Measurements from ENCODE around the gene UGT1A9.
"Not testable (repeated sequence)": the region's sequence is repeated elsewhere in the genome, so short reads cannot be mapped to it uniquely, and the experiment has no call there.

Gene UGT1A9

GRCh38 chr2:233680361-233681045 lies 8.8 kb downstream of the UGT1A9 start:
- DNase-seq (ENCODE audit: low spot score): no peak

GRCh38 chr2:233681521-233682099 lies 9.9 kb downstream of the UGT1A9 start, which contains the start of gene UGT1A7:
Gene UGT1A7 (plus strand): TSS chr2:233681901. CDS start chr2:233681938, 37 bp downstream.
- no peak for DNase-seq (ENCODE audit: low spot score)

GRCh38 chr2:233684640-233685039 lies 12.9 kb downstream of the UGT1A9 start:
- DNase-seq (ENCODE audit: low spot score): no peak

GRCh38 chr2:233686928-233687327 lies 15.2 kb downstream of the UGT1A9 start:
- no peak for DNase-seq (ENCODE audit: low spot score)

GRCh38 chr2:233688341-233688740 lies 16.6 kb downstream of the UGT1A9 start:
- DNase-seq (ENCODE audit: low spot score): no peak

- no peak for DNase-seq (ENCODE audit: low spot score)
These were observed 17.3 kb downstream of the UGT1A9 start for GRCh38 chr2:233689031-233689430.

- DNase-seq (ENCODE audit: low spot score): no peak
These were observed 17.8 kb downstream of the UGT1A9 start for GRCh38 chr2:233689501-233689900.

GRCh38 chr2:233690444-233690843 lies 18.7 kb downstream of the UGT1A9 start:
- no peak for DNase-seq (ENCODE audit: low spot score)

- no peak for DNase-seq (ENCODE audit: low spot score)
These were observed 20.0 kb downstream of the UGT1A9 start for GRCh38 chr2:233691443-233692433.

GRCh38 chr2:233692648-233693047 lies 20.9 kb downstream of the UGT1A9 start, which contains the start of gene UGT1A6:
Gene UGT1A6 (plus strand): TSS chr2:233692890. CDS start chr2:233693005, 115 bp downstream.
- no peak for DNase-seq (ENCODE audit: low spot score)

- DNase-seq (ENCODE audit: low spot score): no peak
These were observed 22.3 kb downstream of the UGT1A9 start for GRCh38 chr2:233693963-233694362.

GRCh38 chr2:233698740-233699139 lies 27.0 kb downstream of the UGT1A9 start:
- no peak for DNase-seq (ENCODE audit: low spot score)

- DNase-seq (ENCODE audit: low spot score): no peak
These were observed 27.8 kb downstream of the UGT1A9 start for GRCh38 chr2:233699424-233700027.

GRCh38 chr2:233700028-233700635 lies 28.4 kb downstream of the UGT1A9 start:
- DNase-seq (ENCODE audit: low spot score): no peak

- DNase-seq (ENCODE audit: low spot score): not testable (repeated sequence)
These were observed 29.1 kb downstream of the UGT1A9 start for GRCh38 chr2:233700842-233701241.

- no peak for DNase-seq (ENCODE audit: low spot score)
These were observed 30.5 kb downstream of the UGT1A9 start for GRCh38 chr2:233702238-233702637.

- DNase-seq (ENCODE audit: low spot score): no peak
These were observed 34.3 kb downstream of the UGT1A9 start for GRCh38 chr2:233705911-233706506.

GRCh38 chr2:233706720-233707119 lies 35.0 kb downstream of the UGT1A9 start:
- no peak for DNase-seq (ENCODE audit: low spot score)

- DNase-seq (ENCODE audit: low spot score): no peak
These were observed 36.4 kb downstream of the UGT1A9 start for GRCh38 chr2:233707940-233708644.

GRCh38 chr2:233708942-233709341 lies 37.2 kb downstream of the UGT1A9 start:
- DNase-seq (ENCODE audit: low spot score): no peak
